Muscle layer of colon (tissue), 2 donors: Measurements from ENCODE around the gene POR.
A peak's percentile ranks its signal among the peaks of the same experiment; 100 is the strongest.

ENCODE experiments used
- H3K27ac ChIP-seq: one replicate; pipeline ENCODE4 v1.7.0; 2013; ENCODE audit warnings: low read depth, mild to moderate bottlenecking, low read length, moderate library complexity
- H3K27me3 ChIP-seq, 2 donors: one replicate each; pipeline ENCODE4 v1.7.0; 2013; ENCODE audit warnings: low read length in 2 of 2, mild to moderate bottlenecking in 2 of 2; ENCODE audit not compliant: insufficient read depth in 2 of 2, control insufficient read depth in 1 of 2
- H3K36me3 ChIP-seq: one replicate; pipeline ENCODE4 v1.7.0; 2013; ENCODE audit warnings: mild to moderate bottlenecking, low read length; ENCODE audit not compliant: insufficient read depth
- H3K4me1 ChIP-seq: one replicate; pipeline ENCODE4 v1.7.0; 2013; ENCODE audit warnings: mild to moderate bottlenecking, low read length; ENCODE audit not compliant: insufficient read depth
- H3K4me3 ChIP-seq, 2 donors: one replicate each; pipeline ENCODE4 v1.7.0; 2013; ENCODE audit warnings: low read length in 2 of 2, low read depth in 1 of 2, mild to moderate bottlenecking in 1 of 2, moderate library complexity in 1 of 2
- H3K9ac ChIP-seq: one replicate; pipeline ENCODE4 v1.7.0; 2013; ENCODE audit warnings: low read length
- H3K9me3 ChIP-seq: one replicate; pipeline ENCODE4 v1.7.0; 2013; ENCODE audit warnings: mild to moderate bottlenecking, low read length
- donor health status: abdominal sarcoma.
- donor health status: Adenocarcinoma of cecum.

The POR gene

GRCh38 chr7:75984130-75985008 lies 69.4 kb downstream of the POR start:
- Histone ChIP-seq H3K27me3 (no peaks in the 10 kb centered on the region), H3K9ac (no peak overlapping the region), H3K9me3 (no peaks in the 10 kb centered on the region), H3K36me3 (peaks cover 47% of the 10 kb centered on the region), H3K4me3 (no peak overlapping the region), H3K27ac (no peak overlapping the region), H3K4me1 (peaks cover 4% of the 10 kb centered on the region)

- peaks cover 47% of the 10 kb centered on the region for H3K36me3 ChIP-seq
- H3K9me3 ChIP-seq, result no peaks in the 10 kb centered on the region
- no peak overlapping the region for H3K27ac ChIP-seq
- no peak overlapping the region for H3K4me3 ChIP-seq
- peaks cover 11% of the 10 kb centered on the region for H3K4me1 ChIP-seq
- H3K9ac ChIP-seq, result no peak overlapping the region
- no peaks in the 10 kb centered on the region for H3K27me3 ChIP-seq
Observed at GRCh38 chr7:75985009-75985517, 70.1 kb downstream of the POR start.

GRCh38 chr7:75985518-75986146 lies 70.7 kb downstream of the POR start:
- H3K36me3 ChIP-seq, result peaks cover 42% of the 10 kb centered on the region
- no peak overlapping the region for H3K9ac ChIP-seq
- no peak overlapping the region for H3K27ac ChIP-seq
- no peaks in the 10 kb centered on the region for H3K27me3 ChIP-seq
- no peak overlapping the region for H3K4me3 ChIP-seq
- H3K4me1 ChIP-seq, result peaks cover 11% of the 10 kb centered on the region
- H3K9me3 ChIP-seq, result no peaks in the 10 kb centered on the region

GRCh38 chr7:75986147-75986781 lies 71.3 kb downstream of the POR start:
- Histone ChIP-seq H3K27me3 (no peaks in the 10 kb centered on the region), H3K9ac (no peak overlapping the region), H3K4me3 (no peak overlapping the region), H3K27ac (no peak overlapping the region), H3K9me3 (no peaks in the 10 kb centered on the region), H3K36me3 (peaks cover 36% of the 10 kb centered on the region), H3K4me1 (peaks cover 11% of the 10 kb centered on the region)

- H3K9me3 ChIP-seq, result no peaks in the 10 kb centered on the region
- H3K27me3 ChIP-seq, result no peaks in the 10 kb centered on the region
- H3K27ac ChIP-seq, result no peak overlapping the region
- H3K9ac ChIP-seq, result no peak overlapping the region
- peaks cover 28% of the 10 kb centered on the region for H3K36me3 ChIP-seq
- peaks cover 11% of the 10 kb centered on the region for H3K4me1 ChIP-seq
- no peak overlapping the region for H3K4me3 ChIP-seq
Observed at GRCh38 chr7:75987026-75987804, 72.3 kb downstream of the POR start.

- no peak overlapping the region for H3K4me3 ChIP-seq
- H3K36me3 ChIP-seq, result peaks cover 21% of the 10 kb centered on the region
- no peaks in the 10 kb centered on the region for H3K27me3 ChIP-seq
- H3K4me1 ChIP-seq, result peaks cover 12% of the 10 kb centered on the region
- no peak overlapping the region for H3K27ac ChIP-seq
- no peaks in the 10 kb centered on the region for H3K9me3 ChIP-seq
- H3K9ac ChIP-seq, result no peak overlapping the region
Observed at GRCh38 chr7:75987805-75988567, 73.0 kb downstream of the POR start.

- Histone ChIP-seq H3K27ac (peak overlapping the region; percentile 32), H3K36me3 (peaks cover 14% of the 10 kb centered on the region)
Observed at GRCh38 chr7:75988568-75989499, 73.9 kb downstream of the POR start.

GRCh38 chr7:75989500-75990388 lies 74.8 kb downstream of the POR start:
- Histone ChIP-seq H3K4me3 (peak overlapping the region in 1 of 2 donors; percentile 23), H3K9ac (peak overlapping the region; percentile 27), H3K27ac (peak overlapping the region; percentile 58), H3K27me3 (no peaks in the 10 kb centered on the region), H3K9me3 (no peaks in the 10 kb centered on the region), H3K36me3 (peaks cover 13% of the 10 kb centered on the region), H3K4me1 (peaks cover 18% of the 10 kb centered on the region)

More at GRCh38 chr7:75988568-75989499, 73.9 kb downstream of the POR start:
- peak overlapping the region in 1 of 2 donors; percentile 23 for H3K4me3 ChIP-seq
- H3K9ac ChIP-seq, result peak overlapping the region; percentile 27
- no peaks in the 10 kb centered on the region for H3K27me3 ChIP-seq
- no peaks in the 10 kb centered on the region for H3K9me3 ChIP-seq
- H3K4me1 ChIP-seq, result peaks cover 18% of the 10 kb centered on the region

GRCh38 chr7:75991531-75992082 lies 76.7 kb downstream of the POR start:
- Histone ChIP-seq H3K9me3 (no peaks in the 10 kb centered on the region), H3K4me1 (peaks cover 18% of the 10 kb centered on the region), H3K27ac (no peak overlapping the region), H3K36me3 (peaks cover under 1% of the 10 kb centered on the region), H3K27me3 (no peaks in the 10 kb centered on the region), H3K4me3 (no peak overlapping the region), H3K9ac (no peak overlapping the region)
